ENCODE data around the gene LMBR1L.

Gene LMBR1L

GRCh38 chr12:49050507-49051372 lies 59.9 kb downstream of the LMBR1L start:
- no peak for DNase-seq

GRCh38 chr12:49049566-49050224 lies 61.0 kb downstream of the LMBR1L start:
- DNase-seq = no peak

GRCh38 chr12:49048953-49049352 lies 61.7 kb downstream of the LMBR1L start:
- no peak for DNase-seq
